GM13977 (cell line): ENCODE results near the gene TCAIM.

Source experiments
- DNase-seq: peaks from one replicate; pipeline ENCODE4 v3.0.0; 2012; ENCODE audit warnings: low spot score
- CTCF ChIP-seq: IDR thresholded peaks from 2 replicates; pipeline ENCODE4 v1.5.1; 2012; ENCODE audit warnings: mild to moderate bottlenecking, control low read depth; ENCODE audit not compliant: insufficient read depth; ENCODE audit errors: extremely low read depth, missing control alignments
- in situ Hi-C: fragments of 300-500 bp; cut with MboI; formaldehyde crosslinking; loops from one replicate; pipeline ENCODE4 v1.12.0; 2022; ENCODE audit warnings: low sequenced_read_pairs, low pct_unique_long_range_greater_than_20kb, mixed read lengths, inconsistent platforms; ENCODE audit not compliant: unreplicated experiment

TCAIM gene

GRCh38 chr3:44437800-44438199, 99.2 kb downstream of the TCAIM start:
- TF ChIP-seq CTCF: no peak
- DNase-seq: no peak
- in situ Hi-C loops: no loop called here

- peak; percentile 78 for DNase-seq
- in situ Hi-C loops: no loop called here
- TF ChIP-seq CTCF: no peak
Measured at GRCh38 chr3:44439499-44440295, 101.1 kb downstream of the TCAIM start.

GRCh38 chr3:44442596-44443309, 104.2 kb downstream of the TCAIM start:
- TF ChIP-seq CTCF: no peak
- in situ Hi-C loops: no loop called here
- no peak for DNase-seq

- in situ Hi-C loops: no loop called here
- no peak for TF ChIP-seq CTCF
- no peak for DNase-seq
Measured at GRCh38 chr3:44444437-44444836, 105.9 kb downstream of the TCAIM start.

- in situ Hi-C loops: no loop called here
- no peak for DNase-seq
- no peak for TF ChIP-seq CTCF
Measured at GRCh38 chr3:44444896-44445691, 106.5 kb downstream of the TCAIM start.

- TF ChIP-seq CTCF: no peak
- no peak for DNase-seq
- in situ Hi-C loops: no loop called here
Measured at GRCh38 chr3:44445786-44446185, 107.2 kb downstream of the TCAIM start.
